ENCODE measurements around the gene ACTN1.

ACTN1 gene

DNA sequence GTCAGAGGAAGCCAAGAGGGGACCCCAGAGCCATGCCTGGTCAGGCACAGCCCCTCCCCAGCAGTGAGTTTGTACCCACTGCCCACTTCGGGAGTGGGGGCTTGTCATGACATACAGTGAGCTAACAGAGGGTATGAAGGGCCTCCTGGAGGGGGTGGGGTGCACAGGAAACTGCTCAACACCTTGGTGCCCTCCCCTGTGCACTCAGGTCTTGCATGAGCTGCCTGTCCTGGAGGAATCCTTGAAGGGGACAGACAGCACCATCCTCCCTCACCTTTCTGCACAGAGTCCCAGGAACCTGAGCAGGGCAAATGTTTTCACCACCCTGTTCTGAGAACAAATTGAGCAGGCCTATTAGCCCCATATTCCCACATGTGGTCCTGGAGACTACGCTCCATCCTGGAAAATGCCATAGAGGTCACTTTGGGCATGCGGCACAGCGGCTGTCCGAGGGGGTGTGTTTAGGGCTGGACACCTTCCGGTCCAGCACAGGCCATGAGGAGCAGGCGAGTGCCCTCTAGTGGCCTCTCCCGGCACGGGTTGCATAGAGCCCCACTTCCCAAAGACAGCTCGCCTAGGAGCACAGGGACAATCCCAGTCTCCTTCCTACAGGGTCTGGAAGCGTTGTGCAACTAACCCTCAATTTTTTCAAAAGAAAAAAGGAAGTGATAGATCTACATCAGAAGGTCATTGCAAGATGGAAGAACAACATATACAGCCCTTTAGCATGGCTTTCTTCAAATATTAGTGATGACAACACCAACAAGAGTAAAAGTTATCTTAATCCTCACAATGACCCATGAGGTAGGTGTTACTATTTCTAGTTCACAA, 154.4 kb downstream of the ACTN1 start:
- no peaks in the 10 kb centered on the region for H4K20me1 ChIP-seq (ENCODE audit: insufficient read depth, low read length)
- H2AFZ ChIP-seq (ENCODE audit: low read length), result peak overlapping the region; percentile 67
- H3K27ac ChIP-seq (ENCODE audit: low read depth, low read length, poor library complexity, severe bottlenecking), result no peak overlapping the region
- TF ChIP-seq, protein P1, sequence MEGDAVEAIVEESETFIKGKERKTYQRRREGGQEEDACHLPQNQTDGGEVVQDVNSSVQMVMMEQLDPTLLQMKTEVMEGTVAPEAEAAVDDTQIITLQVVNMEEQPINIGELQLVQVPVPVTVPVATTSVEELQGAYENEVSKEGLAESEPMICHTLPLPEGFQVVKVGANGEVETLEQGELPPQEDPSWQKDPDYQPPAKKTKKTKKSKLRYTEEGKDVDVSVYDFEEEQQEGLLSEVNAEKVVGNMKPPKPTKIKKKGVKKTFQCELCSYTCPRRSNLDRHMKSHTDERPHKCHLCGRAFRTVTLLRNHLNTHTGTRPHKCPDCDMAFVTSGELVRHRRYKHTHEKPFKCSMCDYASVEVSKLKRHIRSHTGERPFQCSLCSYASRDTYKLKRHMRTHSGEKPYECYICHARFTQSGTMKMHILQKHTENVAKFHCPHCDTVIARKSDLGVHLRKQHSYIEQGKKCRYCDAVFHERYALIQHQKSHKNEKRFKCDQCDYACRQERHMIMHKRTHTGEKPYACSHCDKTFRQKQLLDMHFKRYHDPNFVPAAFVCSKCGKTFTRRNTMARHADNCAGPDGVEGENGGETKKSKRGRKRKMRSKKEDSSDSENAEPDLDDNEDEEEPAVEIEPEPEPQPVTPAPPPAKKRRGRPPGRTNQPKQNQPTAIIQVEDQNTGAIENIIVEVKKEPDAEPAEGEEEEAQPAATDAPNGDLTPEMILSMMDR (IDR thresholded peaks at IDR 0.05; ENCODE audit: low read length), result peak; percentile 98
- TF ChIP-seq EZH2 (IDR thresholded peaks at IDR 0.05; ENCODE audit: borderline replicate concordance, low read length), result no peak
- peak overlapping the region; percentile 49 for H3K4me2 ChIP-seq (ENCODE audit: low read length)
- no peaks in the 10 kb centered on the region for H3K9me2 ChIP-seq (ENCODE audit: low read depth, low read length)
- H3F3A ChIP-seq (ENCODE audit: insufficient read depth, low read length), result no peaks in the 10 kb centered on the region
- H3K27me3 ChIP-seq (ENCODE audit: insufficient read depth, low read length), result no peaks in the 10 kb centered on the region
- no peaks in the 10 kb centered on the region for H3K79me2 ChIP-seq (ENCODE audit: insufficient read depth, low read length)
- peak overlapping the region; percentile 14; the same call in 1 of the 2 replicates for H3K9ac ChIP-seq (ENCODE audit: low read length)
- no peaks in the 10 kb centered on the region for H3K36me3 ChIP-seq (ENCODE audit: insufficient read depth, low read length)
- no peaks in the 10 kb centered on the region for H3K9me3 ChIP-seq (ENCODE audit: low read length)
- no peak overlapping the region for H3K4me3 ChIP-seq (ENCODE audit: low read depth, low read length, poor library complexity, severe bottlenecking)
- H3K4me1 ChIP-seq (ENCODE audit: insufficient read depth, low read length, severe bottlenecking), result peaks cover 45% of the 10 kb centered on the region

DNA sequence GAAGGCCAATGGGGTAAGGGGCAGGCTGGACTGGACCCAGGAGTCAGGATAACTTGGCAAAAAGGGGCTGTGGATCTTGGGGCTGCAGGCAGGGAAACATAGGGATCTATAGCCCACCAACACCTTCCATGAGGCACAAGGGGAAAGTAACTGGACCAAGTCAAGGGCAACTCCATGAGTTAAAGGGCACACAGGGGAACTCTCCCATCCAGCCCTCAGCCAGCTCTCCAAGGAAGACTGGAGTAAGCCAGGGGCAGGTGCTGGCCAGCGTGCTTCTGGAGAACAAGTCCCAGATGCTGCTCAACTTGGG, 154.9 kb downstream of the ACTN1 start:
- TF ChIP-seq EZH2 (IDR thresholded peaks at IDR 0.05; ENCODE audit: borderline replicate concordance, low read length), result no peak
- TF ChIP-seq, protein P1 (IDR thresholded peaks at IDR 0.05; ENCODE audit: low read length), result no peak
- peak overlapping the region; percentile 67; the same call in 1 of the 2 replicates for H2AFZ ChIP-seq (ENCODE audit: low read length)

More for the DNA sequence above, 154.9 kb downstream of the ACTN1 start:
- H3K27ac ChIP-seq (ENCODE audit: low read depth, low read length, poor library complexity, severe bottlenecking), result no peak overlapping the region
- no peaks in the 10 kb centered on the region for H3K36me3 ChIP-seq (ENCODE audit: insufficient read depth, low read length)
- H4K20me1 ChIP-seq (ENCODE audit: insufficient read depth, low read length), result no peaks in the 10 kb centered on the region
- peaks cover 51% of the 10 kb centered on the region for H3K4me1 ChIP-seq (ENCODE audit: insufficient read depth, low read length, severe bottlenecking)
- no peaks in the 10 kb centered on the region for H3K9me2 ChIP-seq (ENCODE audit: low read depth, low read length)
- no peaks in the 10 kb centered on the region for H3K79me2 ChIP-seq (ENCODE audit: insufficient read depth, low read length)
- H3K9me3 ChIP-seq (ENCODE audit: low read length), result no peaks in the 10 kb centered on the region
- H3F3A ChIP-seq (ENCODE audit: insufficient read depth, low read length), result no peaks in the 10 kb centered on the region
- H3K27me3 ChIP-seq (ENCODE audit: insufficient read depth, low read length), result no peaks in the 10 kb centered on the region
- H3K4me3 ChIP-seq (ENCODE audit: low read depth, low read length, poor library complexity, severe bottlenecking), result no peak overlapping the region
- H3K9ac ChIP-seq (ENCODE audit: low read length), result no peak overlapping the region; the same call in 1 of the 2 replicates
- H3K4me2 ChIP-seq (ENCODE audit: low read length), result peak overlapping the region; percentile 49; the same call in 1 of the 2 replicates
